H9 (cell line): ENCODE measurements around the gene GAREM2. TPM values are rescaled to one million over a fixed set of nuclear protein-coding genes. Genes with fewer than 3 reads are reported as not detected.

ENCODE experiments used
- DNase-seq: peaks from one replicate; pipeline ENCODE4 v3.0.0-alpha.2; 2017
- H2AFZ ChIP-seq: one replicate; pipeline ENCODE4 v1.6.1; 2013; ENCODE audit warnings: mild to moderate bottlenecking, low read length, control low read depth, moderate library complexity
- H2AK5ac ChIP-seq: 2 replicates; pipeline ENCODE4 v1.6.1; 2013; ENCODE audit warnings: low read length, control low read depth, mixed read lengths; ENCODE audit not compliant: insufficient read length
- H2BK120ac ChIP-seq: one replicate; pipeline ENCODE4 v1.6.1; 2013; ENCODE audit warnings: low read depth, mild to moderate bottlenecking, low read length, control low read depth, inconsistent platforms; ENCODE audit not compliant: poor library complexity, severe bottlenecking
- H2BK12ac ChIP-seq: 2 replicates; pipeline ENCODE4 v1.6.1; 2013; ENCODE audit warnings: low read length, control low read depth, mixed read lengths, low read depth; ENCODE audit not compliant: insufficient read length
- H2BK15ac ChIP-seq: 2 replicates; pipeline ENCODE4 v1.6.1; 2013; ENCODE audit warnings: low read depth, low read length, control low read depth
- H2BK20ac ChIP-seq: one replicate; pipeline ENCODE4 v1.6.1; 2013; ENCODE audit warnings: low read depth, mild to moderate bottlenecking, low read length, control low read depth, inconsistent platforms; ENCODE audit not compliant: poor library complexity, severe bottlenecking
- H2BK5ac ChIP-seq: 2 replicates; pipeline ENCODE4 v1.6.1; 2013; ENCODE audit warnings: low read length, control low read depth, mixed read lengths; ENCODE audit not compliant: insufficient read length
- H3K14ac ChIP-seq: 2 replicates; pipeline ENCODE4 v1.6.1; 2013; ENCODE audit warnings: low read length, control low read depth; ENCODE audit not compliant: insufficient read depth
- H3K18ac ChIP-seq: 2 replicates; pipeline ENCODE4 v1.6.1; 2013; ENCODE audit warnings: low read depth, mild to moderate bottlenecking, mixed read lengths, low read length, control low read depth; ENCODE audit not compliant: insufficient read length
- H3K23ac ChIP-seq: 2 replicates; pipeline ENCODE4 v1.6.1; 2013; ENCODE audit warnings: low read length, control low read depth, mixed read lengths, low read depth; ENCODE audit not compliant: insufficient read length
- H3K23me2 ChIP-seq: 2 replicates; pipeline ENCODE4 v1.6.1; 2013; ENCODE audit warnings: low read depth, mild to moderate bottlenecking, mixed read lengths, low read length, control low read depth; ENCODE audit not compliant: insufficient read length, poor library complexity, severe bottlenecking
- H3K27ac ChIP-seq: 2 replicates; pipeline ENCODE4 v1.5.1; 2013; ENCODE audit warnings: low read length, control low read depth, mixed read lengths, low read depth; ENCODE audit not compliant: insufficient read length
- H3K27me3 ChIP-seq: 2 replicates; pipeline ENCODE4 v1.6.1; 2013; ENCODE audit warnings: low read length, control low read depth, inconsistent platforms; ENCODE audit not compliant: insufficient read depth
- H3K4ac ChIP-seq: 2 replicates; pipeline ENCODE4 v1.6.1; 2013; ENCODE audit warnings: low read depth, mild to moderate bottlenecking, control low read depth, inconsistent platforms, low read length, moderate library complexity
- H3K4me1 ChIP-seq: 2 replicates; pipeline ENCODE4 v1.6.1; 2013; ENCODE audit warnings: low read length, control low read depth, inconsistent platforms; ENCODE audit not compliant: insufficient read depth
- H3K4me2 ChIP-seq: 2 replicates; pipeline ENCODE4 v1.6.1; 2013; ENCODE audit warnings: low read length, control low read depth, mixed read lengths; ENCODE audit not compliant: insufficient read length, insufficient read depth
- H3K56ac ChIP-seq: 2 replicates; pipeline ENCODE4 v1.6.1; 2013; ENCODE audit warnings: low read depth, mild to moderate bottlenecking, mixed read lengths, low read length, control low read depth; ENCODE audit not compliant: insufficient read length
- H3K79me1 ChIP-seq: 2 replicates; pipeline ENCODE4 v1.6.1; 2013; ENCODE audit warnings: low read depth, mild to moderate bottlenecking, moderate library complexity, low read length, control low read depth, inconsistent platforms; ENCODE audit not compliant: insufficient read depth, poor library complexity, severe bottlenecking
- H3K79me2 ChIP-seq: 2 replicates; pipeline ENCODE4 v1.6.1; 2013; ENCODE audit warnings: low read length, control low read depth, inconsistent platforms; ENCODE audit not compliant: insufficient read depth
- H3K9ac ChIP-seq: 2 replicates; pipeline ENCODE4 v1.6.1; 2013; ENCODE audit warnings: low read length, control low read depth, mixed read lengths; ENCODE audit not compliant: insufficient read length; ENCODE audit errors: extremely low read depth
- H3K9me3 ChIP-seq: one replicate; pipeline ENCODE4 v1.6.1; 2013; ENCODE audit warnings: low read depth, low read length, inconsistent platforms; ENCODE audit not compliant: control insufficient read depth
- H3T11ph ChIP-seq: one replicate; pipeline ENCODE4 v1.6.1; 2013; ENCODE audit warnings: mild to moderate bottlenecking, low read length, control low read depth, inconsistent platforms
- H4K20me1 ChIP-seq: one replicate; pipeline ENCODE4 v1.6.1; 2013; ENCODE audit not compliant: control insufficient read depth, insufficient read length, insufficient read depth
- H4K5ac ChIP-seq: 2 replicates; pipeline ENCODE4 v1.6.1; 2013; ENCODE audit warnings: low read depth, mild to moderate bottlenecking, mixed read lengths, low read length, control low read depth; ENCODE audit not compliant: insufficient read length
- H4K8ac ChIP-seq: replicated peaks from 2 replicates; pipeline ENCODE4 v1.6.1; 2013; ENCODE audit warnings: low read length, control low read depth, mixed read lengths, low read depth; ENCODE audit not compliant: insufficient read length
- H4K91ac ChIP-seq: 2 replicates; pipeline ENCODE4 v1.6.1; 2013; ENCODE audit warnings: low read depth, mild to moderate bottlenecking, moderate library complexity, mixed read lengths, low read length, control low read depth; ENCODE audit not compliant: insufficient read length
- H3K27ac Mint-ChIP-seq, 3 experiments: 2 replicates in 2 of 3; 3 replicates in 1 of 3; pipeline ENCODE4 v1.8.0; 2020 to 2021; ENCODE audit warnings: mixed read lengths in 3 of 3, mild to moderate bottlenecking in 1 of 3, moderate library complexity in 1 of 3
- H3K27me3 Mint-ChIP-seq: 2 replicates; pipeline ENCODE4 v1.8.0; 2021; ENCODE audit warnings: low read depth, mild to moderate bottlenecking, moderate library complexity, mixed read lengths
- H3K36me3 Mint-ChIP-seq, 3 experiments: 2 replicates in 2 of 3; 3 replicates in 1 of 3; pipeline ENCODE4 v1.8.0; 2020 to 2021; ENCODE audit warnings: low read depth in 3 of 3, mixed read lengths in 3 of 3; ENCODE audit not compliant: insufficient read depth in 1 of 3
- H3K4me1 Mint-ChIP-seq, 2 experiments: 2 replicates each; pipeline ENCODE4 v1.8.0; 2020; ENCODE audit warnings: mixed read lengths in 2 of 2
- H3K4me3 Mint-ChIP-seq, 2 experiments: 2 replicates in 1 of 2; 3 replicates in 1 of 2; pipeline ENCODE4 v1.8.0; 2020 to 2021; ENCODE audit warnings: mild to moderate bottlenecking in 2 of 2, mixed read lengths in 2 of 2, moderate library complexity in 1 of 2
- H3K9me3 Mint-ChIP-seq, 2 experiments: 2 replicates in 1 of 2; 3 replicates in 1 of 2; pipeline ENCODE4 v1.8.0; 2020; ENCODE audit warnings: mild to moderate bottlenecking in 2 of 2, mixed read lengths in 2 of 2, moderate library complexity in 1 of 2
- WGBS: extraction: QIAGEN DNeasy Blood & Tissue Kit; methylation state at CpG from one replicate; pipeline ENCODE4 v1.1.7; 2013; ENCODE audit warnings: missing lambda C conversion rate, low lambda C conversion rate, mixed read lengths; ENCODE audit not compliant: insufficient read length; ENCODE audit errors: extremely low coverage; 5-methylcytosine and 5-hydroxymethylcytosine counted together
- total RNA-seq: library from RNA; stranded (reverse); gene quantifications from 2 replicates; pipeline ENCODE4 v1.2.1, GENCODE V29; 2021
- TF ChIP-seq, protein P1 (sequence below): fragments of 200-600 bp; sonication (generic); conservative IDR thresholded peaks from 3 replicates; pipeline ENCODE4 v1.8.0; 2021; ENCODE audit warnings: antibody characterized with exemption, mild to moderate bottlenecking

GAREM2 gene
- total RNA-seq, 1 experiment from 2014 or later, result 14.4 TPM

DNA sequence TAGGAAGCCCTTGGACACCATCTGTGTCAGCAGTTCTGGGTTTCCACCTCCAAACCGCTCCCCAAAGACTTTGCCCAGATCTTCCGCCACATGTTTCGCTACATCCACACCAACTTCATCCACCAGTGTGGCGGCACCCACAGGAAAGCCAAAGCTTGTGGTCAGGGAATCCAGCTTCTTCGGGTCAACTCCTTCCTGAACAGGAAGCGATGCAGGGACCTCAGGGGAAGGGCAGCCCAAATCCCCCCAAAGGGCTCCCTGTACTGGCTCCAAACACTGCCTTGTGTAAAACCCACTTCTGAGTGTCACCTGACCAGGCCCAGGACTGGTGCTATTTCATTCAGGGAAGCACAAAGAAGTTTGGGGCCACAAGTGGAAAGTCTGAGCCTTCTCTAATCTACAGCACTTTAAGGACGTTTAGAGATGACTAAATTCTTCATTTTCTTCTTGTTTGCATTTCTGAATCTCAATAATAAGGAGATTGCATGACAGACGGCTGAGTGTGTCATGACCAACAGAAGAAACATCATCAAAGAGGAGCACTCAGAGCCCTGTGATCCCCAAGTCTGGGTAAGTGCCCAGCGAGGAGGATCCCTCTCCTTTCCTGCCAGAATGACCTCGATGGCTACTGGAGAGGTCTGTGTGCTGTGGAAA lies 20.8 kb downstream of the GAREM2 start:
- TF ChIP-seq, protein P1, sequence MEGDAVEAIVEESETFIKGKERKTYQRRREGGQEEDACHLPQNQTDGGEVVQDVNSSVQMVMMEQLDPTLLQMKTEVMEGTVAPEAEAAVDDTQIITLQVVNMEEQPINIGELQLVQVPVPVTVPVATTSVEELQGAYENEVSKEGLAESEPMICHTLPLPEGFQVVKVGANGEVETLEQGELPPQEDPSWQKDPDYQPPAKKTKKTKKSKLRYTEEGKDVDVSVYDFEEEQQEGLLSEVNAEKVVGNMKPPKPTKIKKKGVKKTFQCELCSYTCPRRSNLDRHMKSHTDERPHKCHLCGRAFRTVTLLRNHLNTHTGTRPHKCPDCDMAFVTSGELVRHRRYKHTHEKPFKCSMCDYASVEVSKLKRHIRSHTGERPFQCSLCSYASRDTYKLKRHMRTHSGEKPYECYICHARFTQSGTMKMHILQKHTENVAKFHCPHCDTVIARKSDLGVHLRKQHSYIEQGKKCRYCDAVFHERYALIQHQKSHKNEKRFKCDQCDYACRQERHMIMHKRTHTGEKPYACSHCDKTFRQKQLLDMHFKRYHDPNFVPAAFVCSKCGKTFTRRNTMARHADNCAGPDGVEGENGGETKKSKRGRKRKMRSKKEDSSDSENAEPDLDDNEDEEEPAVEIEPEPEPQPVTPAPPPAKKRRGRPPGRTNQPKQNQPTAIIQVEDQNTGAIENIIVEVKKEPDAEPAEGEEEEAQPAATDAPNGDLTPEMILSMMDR, result no peak
- Mint-ChIP-seq H3K27me3 (no peaks in the 10 kb centered on the region; the same call in 1 of the 2 replicates), H3K4me3 (no peak overlapping the region), H3K27ac (peak overlapping the region in 1 of 3 experiments; percentile 52; a peak in 2 of 7 replicates), H3K36me3 (peaks cover 22 to 85% (median 73%) of the 10 kb centered on the region in 3 experiments; a peak in 6 of 7 replicates), H3K4me1 (peaks cover 0 to 2% of the 10 kb centered on the region in 2 experiments; a peak in 1 of 4 replicates), H3K9me3 (no peaks in the 10 kb centered on the region)
- H3K79me2 ChIP-seq, result no peaks in the 10 kb centered on the region
- no peak overlapping the region for H2BK5ac ChIP-seq
- no peaks in the 10 kb centered on the region for H3K4me1 ChIP-seq
- no peak overlapping the region for H3K23ac ChIP-seq
- no peak overlapping the region for H2BK15ac ChIP-seq
- H3K79me1 ChIP-seq, result no peaks in the 10 kb centered on the region
- H3K9me3 ChIP-seq, result no peaks in the 10 kb centered on the region
- no peak overlapping the region for H3K18ac ChIP-seq
- no peak overlapping the region for H3K56ac ChIP-seq
- H2AFZ ChIP-seq, result no peak overlapping the region
- H3K27me3 ChIP-seq, result no peaks in the 10 kb centered on the region
- no peak overlapping the region for H3K27ac ChIP-seq
- no peak overlapping the region for H3K4ac ChIP-seq
- no peak overlapping the region for H2BK120ac ChIP-seq
- H4K20me1 ChIP-seq, result no peaks in the 10 kb centered on the region
- H4K8ac ChIP-seq, result no peak overlapping the region
- no peak overlapping the region for H4K5ac ChIP-seq
- H3K9ac ChIP-seq, result no peak overlapping the region
- H2BK12ac ChIP-seq, result no peak overlapping the region
- DNase-seq, result no peak
- H3K23me2 ChIP-seq, result no peaks in the 10 kb centered on the region
- no peak overlapping the region for H3K14ac ChIP-seq
- H4K91ac ChIP-seq, result no peak overlapping the region
- no CpG with 5 or more reads among the region's 10 CpGs for WGBS
- H3T11ph ChIP-seq, result no peak overlapping the region
- no peak overlapping the region for H2AK5ac ChIP-seq
- no peak overlapping the region for H2BK20ac ChIP-seq
- H3K4me2 ChIP-seq, result no peak overlapping the region
